H9 (cell line): Measurements from ENCODE around the gene WDFY1. TPM values are rescaled to one million over a fixed set of nuclear protein-coding genes. Genes with fewer than 3 reads are reported as not detected.

ENCODE experiments used
- DNase-seq: peaks from one replicate; pipeline ENCODE4 v3.0.0-alpha.2; 2017
- H2AFZ ChIP-seq: one replicate; pipeline ENCODE4 v1.6.1; 2013; ENCODE audit warnings: mild to moderate bottlenecking, low read length, control low read depth, moderate library complexity
- H2AK5ac ChIP-seq: 2 replicates; pipeline ENCODE4 v1.6.1; 2013; ENCODE audit warnings: low read length, control low read depth, mixed read lengths; ENCODE audit not compliant: insufficient read length
- H2BK120ac ChIP-seq: one replicate; pipeline ENCODE4 v1.6.1; 2013; ENCODE audit warnings: low read depth, mild to moderate bottlenecking, low read length, control low read depth, inconsistent platforms; ENCODE audit not compliant: poor library complexity, severe bottlenecking
- H2BK12ac ChIP-seq: 2 replicates; pipeline ENCODE4 v1.6.1; 2013; ENCODE audit warnings: low read length, control low read depth, mixed read lengths, low read depth; ENCODE audit not compliant: insufficient read length
- H2BK15ac ChIP-seq: 2 replicates; pipeline ENCODE4 v1.6.1; 2013; ENCODE audit warnings: low read depth, low read length, control low read depth
- H2BK20ac ChIP-seq: one replicate; pipeline ENCODE4 v1.6.1; 2013; ENCODE audit warnings: low read depth, mild to moderate bottlenecking, low read length, control low read depth, inconsistent platforms; ENCODE audit not compliant: poor library complexity, severe bottlenecking
- H2BK5ac ChIP-seq: 2 replicates; pipeline ENCODE4 v1.6.1; 2013; ENCODE audit warnings: low read length, control low read depth, mixed read lengths; ENCODE audit not compliant: insufficient read length
- H3K14ac ChIP-seq: 2 replicates; pipeline ENCODE4 v1.6.1; 2013; ENCODE audit warnings: low read length, control low read depth; ENCODE audit not compliant: insufficient read depth
- H3K18ac ChIP-seq: 2 replicates; pipeline ENCODE4 v1.6.1; 2013; ENCODE audit warnings: low read depth, mild to moderate bottlenecking, mixed read lengths, low read length, control low read depth; ENCODE audit not compliant: insufficient read length
- H3K23ac ChIP-seq: 2 replicates; pipeline ENCODE4 v1.6.1; 2013; ENCODE audit warnings: low read length, control low read depth, mixed read lengths, low read depth; ENCODE audit not compliant: insufficient read length
- H3K23me2 ChIP-seq: 2 replicates; pipeline ENCODE4 v1.6.1; 2013; ENCODE audit warnings: low read depth, mild to moderate bottlenecking, mixed read lengths, low read length, control low read depth; ENCODE audit not compliant: insufficient read length, poor library complexity, severe bottlenecking
- H3K27ac ChIP-seq: 2 replicates; pipeline ENCODE4 v1.5.1; 2013; ENCODE audit warnings: low read length, control low read depth, mixed read lengths, low read depth; ENCODE audit not compliant: insufficient read length
- H3K27me3 ChIP-seq: 2 replicates; pipeline ENCODE4 v1.6.1; 2013; ENCODE audit warnings: low read length, control low read depth, inconsistent platforms; ENCODE audit not compliant: insufficient read depth
- H3K4ac ChIP-seq: 2 replicates; pipeline ENCODE4 v1.6.1; 2013; ENCODE audit warnings: low read depth, mild to moderate bottlenecking, control low read depth, inconsistent platforms, low read length, moderate library complexity
- H3K4me1 ChIP-seq: 2 replicates; pipeline ENCODE4 v1.6.1; 2013; ENCODE audit warnings: low read length, control low read depth, inconsistent platforms; ENCODE audit not compliant: insufficient read depth
- H3K4me2 ChIP-seq: 2 replicates; pipeline ENCODE4 v1.6.1; 2013; ENCODE audit warnings: low read length, control low read depth, mixed read lengths; ENCODE audit not compliant: insufficient read length, insufficient read depth
- H3K56ac ChIP-seq: 2 replicates; pipeline ENCODE4 v1.6.1; 2013; ENCODE audit warnings: low read depth, mild to moderate bottlenecking, mixed read lengths, low read length, control low read depth; ENCODE audit not compliant: insufficient read length
- H3K79me1 ChIP-seq: 2 replicates; pipeline ENCODE4 v1.6.1; 2013; ENCODE audit warnings: low read depth, mild to moderate bottlenecking, moderate library complexity, low read length, control low read depth, inconsistent platforms; ENCODE audit not compliant: insufficient read depth, poor library complexity, severe bottlenecking
- H3K79me2 ChIP-seq: 2 replicates; pipeline ENCODE4 v1.6.1; 2013; ENCODE audit warnings: low read length, control low read depth, inconsistent platforms; ENCODE audit not compliant: insufficient read depth
- H3K9ac ChIP-seq: 2 replicates; pipeline ENCODE4 v1.6.1; 2013; ENCODE audit warnings: low read length, control low read depth, mixed read lengths; ENCODE audit not compliant: insufficient read length; ENCODE audit errors: extremely low read depth
- H3K9me3 ChIP-seq: one replicate; pipeline ENCODE4 v1.6.1; 2013; ENCODE audit warnings: low read depth, low read length, inconsistent platforms; ENCODE audit not compliant: control insufficient read depth
- H3T11ph ChIP-seq: one replicate; pipeline ENCODE4 v1.6.1; 2013; ENCODE audit warnings: mild to moderate bottlenecking, low read length, control low read depth, inconsistent platforms
- H4K20me1 ChIP-seq: one replicate; pipeline ENCODE4 v1.6.1; 2013; ENCODE audit not compliant: control insufficient read depth, insufficient read length, insufficient read depth
- H4K5ac ChIP-seq: 2 replicates; pipeline ENCODE4 v1.6.1; 2013; ENCODE audit warnings: low read depth, mild to moderate bottlenecking, mixed read lengths, low read length, control low read depth; ENCODE audit not compliant: insufficient read length
- H4K8ac ChIP-seq: replicated peaks from 2 replicates; pipeline ENCODE4 v1.6.1; 2013; ENCODE audit warnings: low read length, control low read depth, mixed read lengths, low read depth; ENCODE audit not compliant: insufficient read length
- H4K91ac ChIP-seq: 2 replicates; pipeline ENCODE4 v1.6.1; 2013; ENCODE audit warnings: low read depth, mild to moderate bottlenecking, moderate library complexity, mixed read lengths, low read length, control low read depth; ENCODE audit not compliant: insufficient read length
- H3K27ac Mint-ChIP-seq, 3 experiments: 2 replicates in 2 of 3; 3 replicates in 1 of 3; pipeline ENCODE4 v1.8.0; 2020 to 2021; ENCODE audit warnings: mixed read lengths in 3 of 3, mild to moderate bottlenecking in 1 of 3, moderate library complexity in 1 of 3
- H3K27me3 Mint-ChIP-seq: 2 replicates; pipeline ENCODE4 v1.8.0; 2021; ENCODE audit warnings: low read depth, mild to moderate bottlenecking, moderate library complexity, mixed read lengths
- H3K36me3 Mint-ChIP-seq, 3 experiments: 2 replicates in 2 of 3; 3 replicates in 1 of 3; pipeline ENCODE4 v1.8.0; 2020 to 2021; ENCODE audit warnings: low read depth in 3 of 3, mixed read lengths in 3 of 3; ENCODE audit not compliant: insufficient read depth in 1 of 3
- H3K4me1 Mint-ChIP-seq, 2 experiments: 2 replicates each; pipeline ENCODE4 v1.8.0; 2020; ENCODE audit warnings: mixed read lengths in 2 of 2
- H3K4me3 Mint-ChIP-seq, 2 experiments: 2 replicates in 1 of 2; 3 replicates in 1 of 2; pipeline ENCODE4 v1.8.0; 2020 to 2021; ENCODE audit warnings: mild to moderate bottlenecking in 2 of 2, mixed read lengths in 2 of 2, moderate library complexity in 1 of 2
- H3K9me3 Mint-ChIP-seq, 2 experiments: 2 replicates in 1 of 2; 3 replicates in 1 of 2; pipeline ENCODE4 v1.8.0; 2020; ENCODE audit warnings: mild to moderate bottlenecking in 2 of 2, mixed read lengths in 2 of 2, moderate library complexity in 1 of 2
- WGBS: extraction: QIAGEN DNeasy Blood & Tissue Kit; methylation state at CpG from one replicate; pipeline ENCODE4 v1.1.7; 2013; ENCODE audit warnings: missing lambda C conversion rate, low lambda C conversion rate, mixed read lengths; ENCODE audit not compliant: insufficient read length; ENCODE audit errors: extremely low coverage; 5-methylcytosine and 5-hydroxymethylcytosine counted together
- total RNA-seq: library from RNA; stranded (reverse); gene quantifications from 2 replicates; pipeline ENCODE4 v1.2.1, GENCODE V29; 2021
- TF ChIP-seq, protein P1 (sequence below): fragments of 200-600 bp; sonication (generic); conservative IDR thresholded peaks from 3 replicates; pipeline ENCODE4 v1.8.0; 2021; ENCODE audit warnings: antibody characterized with exemption, mild to moderate bottlenecking

The WDFY1 gene
- total RNA-seq, 1 experiment from 2014 or later: 54.1 TPM

DNA sequence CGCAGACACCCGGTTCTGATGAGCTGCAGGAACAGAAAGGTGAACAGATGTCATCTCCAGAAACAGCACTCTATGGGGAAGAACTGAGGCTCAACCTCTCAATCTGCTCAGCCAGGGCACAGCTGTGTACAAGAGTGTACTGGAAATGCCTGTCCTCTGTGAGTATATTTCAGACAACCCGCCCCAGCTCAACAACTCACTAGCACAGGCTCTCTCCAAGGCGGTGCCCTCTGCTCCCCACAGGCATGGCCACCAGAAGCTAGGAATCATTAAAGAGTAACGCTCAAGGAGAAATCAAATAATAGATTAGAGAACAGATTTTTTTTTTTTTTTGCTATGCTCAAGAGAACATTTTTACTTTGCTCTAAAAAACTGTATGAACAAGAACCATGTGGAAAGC lies 43.8 kb downstream of the WDFY1 start:
- H3K4me1 Mint-ChIP-seq: no peaks in the 10 kb centered on the region
- WGBS: no CpG with 5 or more reads among the region's 5 CpGs

More for the DNA sequence above, 43.8 kb downstream of the WDFY1 start:
- TF ChIP-seq, protein P1, sequence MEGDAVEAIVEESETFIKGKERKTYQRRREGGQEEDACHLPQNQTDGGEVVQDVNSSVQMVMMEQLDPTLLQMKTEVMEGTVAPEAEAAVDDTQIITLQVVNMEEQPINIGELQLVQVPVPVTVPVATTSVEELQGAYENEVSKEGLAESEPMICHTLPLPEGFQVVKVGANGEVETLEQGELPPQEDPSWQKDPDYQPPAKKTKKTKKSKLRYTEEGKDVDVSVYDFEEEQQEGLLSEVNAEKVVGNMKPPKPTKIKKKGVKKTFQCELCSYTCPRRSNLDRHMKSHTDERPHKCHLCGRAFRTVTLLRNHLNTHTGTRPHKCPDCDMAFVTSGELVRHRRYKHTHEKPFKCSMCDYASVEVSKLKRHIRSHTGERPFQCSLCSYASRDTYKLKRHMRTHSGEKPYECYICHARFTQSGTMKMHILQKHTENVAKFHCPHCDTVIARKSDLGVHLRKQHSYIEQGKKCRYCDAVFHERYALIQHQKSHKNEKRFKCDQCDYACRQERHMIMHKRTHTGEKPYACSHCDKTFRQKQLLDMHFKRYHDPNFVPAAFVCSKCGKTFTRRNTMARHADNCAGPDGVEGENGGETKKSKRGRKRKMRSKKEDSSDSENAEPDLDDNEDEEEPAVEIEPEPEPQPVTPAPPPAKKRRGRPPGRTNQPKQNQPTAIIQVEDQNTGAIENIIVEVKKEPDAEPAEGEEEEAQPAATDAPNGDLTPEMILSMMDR: no peak
- no peak overlapping the region for H3K27ac Mint-ChIP-seq
- Histone ChIP-seq H3K4me1 (no peaks in the 10 kb centered on the region), H2AK5ac (no peak overlapping the region), H2AFZ (no peak overlapping the region), H4K8ac (no peak overlapping the region), H2BK12ac (no peak overlapping the region), H3K9me3 (no peaks in the 10 kb centered on the region), H3K79me1 (no peaks in the 10 kb centered on the region), H2BK20ac (no peak overlapping the region), H4K20me1 (no peaks in the 10 kb centered on the region), H2BK15ac (no peak overlapping the region), H3K14ac (no peak overlapping the region), H2BK5ac (no peak overlapping the region), H3K9ac (no peak overlapping the region), H3K23ac (no peak overlapping the region), H3K4ac (no peak overlapping the region), H2BK120ac (no peak overlapping the region), H3K56ac (no peak overlapping the region), H3K79me2 (no peaks in the 10 kb centered on the region), H4K91ac (no peak overlapping the region), H3K27ac (no peak overlapping the region), H3K4me2 (no peak overlapping the region), H3K23me2 (no peaks in the 10 kb centered on the region), H3K18ac (no peak overlapping the region), H4K5ac (no peak overlapping the region), H3K27me3 (no peaks in the 10 kb centered on the region), H3T11ph (no peak overlapping the region)
- no peaks in the 10 kb centered on the region for H3K9me3 Mint-ChIP-seq
- DNase-seq: no peak
- peaks cover 16 to 54% (median 53%) of the 10 kb centered on the region in 3 experiments; a peak in 6 of 7 replicates for H3K36me3 Mint-ChIP-seq
- H3K27me3 Mint-ChIP-seq: no peaks in the 10 kb centered on the region
- H3K4me3 Mint-ChIP-seq: no peak overlapping the region
